Measurements from ENCODE around the gene CADM2.

GRCh38 chr3:85255949-85256348 is 297.2 kb downstream of the CADM2 start:
- TF ChIP-seq CTCF (conservative IDR thresholded peaks at IDR 0.05; ENCODE audit: low read depth, low read length), result no peak
- TF ChIP-seq EZH2phosphoT487 (IDR thresholded peaks at IDR 0.05; ENCODE audit: borderline replicate concordance, low read length), result no peak
- no peak for TF ChIP-seq EZH2 (IDR thresholded peaks at IDR 0.05; ENCODE audit: low read length, unreplicated experiment)
